H1 (cell line): ENCODE measurements around the gene TMEM254. TPM values are rescaled to one million over a fixed set of nuclear protein-coding genes. Genes with fewer than 3 reads are reported as not detected.

ENCODE experiments used
- ATF3 ChIP-seq: IDR thresholded peaks from 2 replicates; pipeline ENCODE4 v1.6.1; 2011; ENCODE audit warnings: low read depth, mild to moderate bottlenecking, low read length; ENCODE audit not compliant: insufficient read depth
- JUND ChIP-seq: IDR thresholded peaks from 2 replicates; pipeline ENCODE4 v1.6.1; 2011; ENCODE audit warnings: mild to moderate bottlenecking, improper control_type of control experiment, low read length
- MAFK ChIP-seq: IDR thresholded peaks from 2 replicates; pipeline ENCODE4 v1.6.1; 2012; ENCODE audit warnings: low read depth, mild to moderate bottlenecking, improper control_type of control experiment, low read length
- polyA plus RNA-seq, 7 experiments: library from polyadenylated mRNA; depleted of rRNA in 3 of 7; stranded (reverse) in 5 of 7; unstranded in 2 of 7; fragments of >200 nt in 5 of 7; fragments of 200-250 nt in 2 of 7; gene quantifications; 1 replicate in 5 of 7; 2 replicates in 1 of 7; 4 replicates in 1 of 7; pipeline versions ENCODE4 v1.2.1 to v1.2.3, GENCODE V29; 2011 to 2013; ENCODE audit warnings: missing spikeins in 2 of 7, mixed read lengths in 2 of 7
- total RNA-seq: library from RNA; stranded (reverse); fragmentation: NEBNext Ultra II Directional; extraction: Animal tissue kit (Norgen Biotek cat#: 25700); gene quantifications from 2 replicates; pipeline ENCODE4 v1.2.1, GENCODE V29; 2021

Gene TMEM254
- total and polyA plus RNA-seq, 2 of the 8 experiments (the other 6 are each of a cell fraction or from before 2014, with no cell fraction given): 26.9 to 61.2 TPM

DNA sequence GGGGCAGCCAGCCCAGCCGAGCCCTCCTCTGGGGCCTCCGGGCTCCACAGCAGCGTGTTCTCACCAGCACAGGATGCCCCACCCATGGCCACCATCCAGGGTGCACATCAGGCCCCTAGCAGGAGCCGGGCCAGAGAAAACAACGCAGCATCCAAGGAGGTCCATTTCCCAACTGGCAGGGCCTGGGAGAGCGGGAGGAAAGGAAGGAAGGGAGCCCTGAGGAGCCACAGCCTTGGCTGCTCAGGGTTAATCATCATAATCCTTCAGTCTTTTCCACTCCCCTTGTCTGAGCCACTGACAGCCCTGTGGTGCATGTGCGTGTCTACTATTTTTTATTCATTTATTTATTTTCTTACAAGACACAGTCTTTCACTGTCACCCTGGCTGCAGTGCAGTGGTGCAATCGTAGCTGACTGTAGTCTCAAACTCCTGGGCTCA is 57.7 kb downstream of the TMEM254 start (continued):
- no peak for TF ChIP-seq JUND
- TF ChIP-seq ATF3: no peak
- no peak for TF ChIP-seq MAFK
